Memory B cell (primary cell): ENCODE results near the gene C1GALT1C1L.
A peak's percentile ranks its signal among the peaks of the same experiment; 100 is the strongest.
"Not testable (repeated sequence)": the region's sequence is repeated elsewhere in the genome, so short reads cannot be mapped to it uniquely, and the experiment has no call there.

Source experiments
- ATAC-seq: fragments of 150-1000 bp; cut with Tn5 transposase; 2 replicates; pipeline ENCODE4 v1.10.0; 2021; ENCODE audit warnings: low read depth, mild to moderate bottlenecking, moderate library complexity
- DNase-seq, 2 donors: peaks; one replicate each; pipeline ENCODE4 v3.0.0; 2022; ENCODE audit warnings: low spot score in 2 of 2
- H3K27ac Mint-ChIP-seq: one replicate; pipeline ENCODE4 v1.8.0; 2022; ENCODE audit warnings: mild to moderate bottlenecking, moderate library complexity, mixed read lengths
- H3K27me3 Mint-ChIP-seq: one replicate; pipeline ENCODE4 v1.8.0; 2022; ENCODE audit warnings: mixed read lengths
- H3K36me3 Mint-ChIP-seq: one replicate; pipeline ENCODE4 v1.8.0; 2022; ENCODE audit warnings: mild to moderate bottlenecking, mixed read lengths
- H3K4me1 Mint-ChIP-seq: one replicate; pipeline ENCODE4 v1.8.0; 2022; ENCODE audit warnings: mixed read lengths
- H3K4me3 Mint-ChIP-seq: one replicate; pipeline ENCODE4 v1.8.0; 2022; ENCODE audit warnings: mild to moderate bottlenecking, moderate library complexity, mixed read lengths
- H3K9me3 Mint-ChIP-seq: one replicate; pipeline ENCODE4 v1.8.0; 2022; ENCODE audit warnings: mixed read lengths

Gene C1GALT1C1L

DNA sequence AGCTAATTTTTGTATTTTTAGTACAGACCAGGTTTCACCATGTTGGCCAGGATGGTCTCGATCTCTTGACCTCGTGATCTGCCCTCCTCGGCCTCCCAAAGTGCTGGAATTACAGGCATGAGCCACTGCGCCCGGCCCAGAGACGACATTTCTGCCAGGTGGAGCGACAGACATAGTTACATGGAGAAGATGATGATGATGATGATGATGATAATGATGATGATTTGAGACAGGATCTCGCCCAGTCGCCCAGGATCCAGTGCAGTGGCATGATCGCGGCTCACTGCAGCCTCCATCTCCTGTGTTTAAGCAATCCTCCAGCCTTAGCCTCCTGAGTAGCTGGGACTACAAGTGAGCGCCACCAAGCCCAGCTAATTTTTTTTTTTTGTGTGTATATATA, 40.1 kb downstream of the C1GALT1C1L start:
- not testable (repeated sequence) for H3K9me3 Mint-ChIP-seq, H3K36me3 Mint-ChIP-seq, ATAC-seq, H3K27ac Mint-ChIP-seq, DNase-seq
- peak overlapping the region; percentile 22 for H3K4me3 Mint-ChIP-seq
- peaks cover 14% of the 10 kb centered on the region for H3K4me1 Mint-ChIP-seq
- peaks cover 32% of the 10 kb centered on the region for H3K27me3 Mint-ChIP-seq

DNA sequence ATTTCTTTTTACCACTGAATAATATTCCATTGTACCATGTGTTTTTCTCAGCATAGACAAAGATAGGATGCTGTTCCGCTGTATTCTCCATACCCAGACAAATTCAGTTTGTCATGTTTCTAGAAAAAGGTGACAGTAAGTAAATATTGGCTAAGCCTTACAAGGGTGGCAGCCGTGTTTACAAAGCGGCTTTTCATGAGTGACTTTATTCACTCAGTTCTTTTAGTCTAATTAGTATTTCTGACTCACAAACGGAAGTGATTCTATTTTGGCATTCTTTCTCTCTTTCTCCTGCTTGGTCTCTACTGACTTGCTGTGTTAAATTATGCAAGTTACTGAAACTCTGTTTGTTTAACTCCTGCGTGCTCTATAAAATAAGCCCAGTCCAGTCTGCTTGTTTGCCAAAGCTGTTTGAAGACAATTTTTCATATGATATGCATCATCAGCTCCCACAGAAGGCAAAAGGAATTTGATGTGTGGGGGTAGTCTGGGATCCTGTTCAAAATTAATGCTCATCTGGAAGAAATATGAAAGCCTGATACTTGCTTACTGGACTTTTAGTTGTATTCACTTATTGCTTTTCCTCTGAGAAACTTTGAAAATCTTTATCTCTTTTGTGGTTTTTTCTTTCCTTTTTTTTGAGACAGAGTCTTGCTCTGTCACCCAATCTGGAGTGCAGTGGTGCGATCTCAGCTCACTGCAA, 41.5 kb downstream of the C1GALT1C1L start:
- Mint-ChIP-seq H3K27me3 (peaks cover 32% of the 10 kb centered on the region), H3K9me3 (peaks cover 2% of the 10 kb centered on the region), H3K27ac (no peak overlapping the region), H3K4me1 (peaks cover 14% of the 10 kb centered on the region), H3K36me3 (no peaks in the 10 kb centered on the region), H3K4me3 (no peak overlapping the region)
- no peak for DNase-seq
- ATAC-seq: no peak

DNA sequence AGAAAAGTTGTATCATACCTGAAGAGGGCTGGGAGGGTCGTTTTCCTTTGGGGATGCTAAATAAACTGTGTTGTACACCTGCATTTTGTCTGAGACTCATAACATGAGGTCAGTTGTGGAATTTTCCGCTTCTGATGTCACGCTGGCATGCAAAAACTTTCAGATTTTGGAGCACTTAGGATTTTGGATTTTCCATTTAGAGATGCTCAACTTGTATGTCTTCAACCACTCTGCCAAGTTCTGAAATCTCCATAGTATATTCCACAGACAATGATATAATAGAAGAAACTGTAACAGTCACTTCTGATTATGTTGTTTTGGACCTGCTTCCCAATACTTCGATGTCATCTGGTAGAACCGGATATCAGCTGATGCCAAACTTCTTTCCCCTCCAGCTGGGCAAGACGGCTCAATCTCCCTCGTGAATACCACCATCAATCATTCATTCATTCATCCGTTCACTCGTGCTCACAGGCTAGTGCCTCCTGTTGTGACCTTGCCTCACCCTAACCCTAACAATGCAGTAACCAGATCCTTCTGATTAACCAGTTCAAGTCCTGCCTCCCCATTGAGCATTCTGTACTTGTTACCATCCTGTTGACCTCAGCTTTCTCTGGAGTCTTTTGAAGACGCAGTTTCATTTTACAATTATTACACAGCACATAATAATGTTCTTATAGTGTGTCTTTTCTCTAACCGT, 44.5 kb downstream of the C1GALT1C1L start:
- no peak overlapping the region for H3K4me3 Mint-ChIP-seq
- H3K4me1 Mint-ChIP-seq: peaks cover 6% of the 10 kb centered on the region
- H3K27me3 Mint-ChIP-seq: peaks cover 32% of the 10 kb centered on the region
- no peak overlapping the region for H3K27ac Mint-ChIP-seq
- H3K36me3 Mint-ChIP-seq: peaks cover 2% of the 10 kb centered on the region
- ATAC-seq (no peak), DNase-seq (no peak)
- H3K9me3 Mint-ChIP-seq: peaks cover 5% of the 10 kb centered on the region
